ENCODE results near the gene BMP8A. TPM values are rescaled to one million over a fixed set of nuclear protein-coding genes. Genes with fewer than 3 reads are reported as not detected.
A peak's percentile ranks its signal among the peaks of the same experiment; 100 is the strongest.
"Not testable (repeated sequence)": the region's sequence is repeated elsewhere in the genome, so short reads cannot be mapped to it uniquely, and the experiment has no call there.

The BMP8A gene
- total RNA-seq, 1 experiment from 2014 or later, result not detected

GRCh38 chr1:39446986-39447567, 44.4 kb upstream of the BMP8A start:
- no peak for DNase-seq (ENCODE audit: unreplicated experiment)
- Mint-ChIP-seq H3K36me3 (ENCODE audit: insufficient read depth, unreplicated experiment) (peaks cover 93% of the 10 kb centered on the region), H3K4me1 (ENCODE audit: insufficient read depth, unreplicated experiment) (no peaks in the 10 kb centered on the region), H3K27me3 (ENCODE audit: insufficient read depth, unreplicated experiment) (no peaks in the 10 kb centered on the region), H3K4me3 (ENCODE audit: unreplicated experiment) (no peak overlapping the region), H3K9me3 (ENCODE audit: unreplicated experiment) (no peaks in the 10 kb centered on the region), H3K27ac (ENCODE audit: low read depth, unreplicated experiment) (no peak overlapping the region)
- CTCF ChIA-PET, result interaction anchor here (0.6 kb wide), 3 partner anchors 32 to 129 kb away, joined by 3 to 5 read pairs (median 3); no protein-coding TSS in a partner anchor
- no peak for TF ChIP-seq CTCF (IDR thresholded peaks at IDR 0.05; ENCODE audit: unreplicated experiment)
- BruUV-seq (replicated peaks), result no TSS peak
- intact Hi-C loops (cut with micrococcal nuclease), result no loop called here
- POLR2A ChIA-PET, result interaction anchor here (0.6 kb wide), 1 partner anchor 126 kb away, joined by 5 read pairs; no protein-coding TSS in a partner anchor

- H3K9me3 Mint-ChIP-seq (ENCODE audit: unreplicated experiment); BruUV-seq (replicated peaks); H3K4me1 Mint-ChIP-seq (ENCODE audit: insufficient read depth, unreplicated experiment); H3K27ac Mint-ChIP-seq (ENCODE audit: low read depth, unreplicated experiment); H3K4me3 Mint-ChIP-seq (ENCODE audit: unreplicated experiment); H3K27me3 Mint-ChIP-seq (ENCODE audit: insufficient read depth, unreplicated experiment); intact Hi-C loops (cut with micrococcal nuclease); POLR2A ChIA-PET: not testable (repeated sequence)
- CTCF ChIA-PET, result interaction anchor here (0.9 kb wide), 1 partner anchor 19 kb away, joined by 4 read pairs; no protein-coding TSS in a partner anchor
- H3K36me3 Mint-ChIP-seq (ENCODE audit: insufficient read depth, unreplicated experiment), result peaks cover 94% of the 10 kb centered on the region
- peak; percentile 16 for DNase-seq (ENCODE audit: unreplicated experiment)
These were observed 41.4 kb upstream of the BMP8A start for GRCh38 chr1:39450041-39450440.

DNA sequence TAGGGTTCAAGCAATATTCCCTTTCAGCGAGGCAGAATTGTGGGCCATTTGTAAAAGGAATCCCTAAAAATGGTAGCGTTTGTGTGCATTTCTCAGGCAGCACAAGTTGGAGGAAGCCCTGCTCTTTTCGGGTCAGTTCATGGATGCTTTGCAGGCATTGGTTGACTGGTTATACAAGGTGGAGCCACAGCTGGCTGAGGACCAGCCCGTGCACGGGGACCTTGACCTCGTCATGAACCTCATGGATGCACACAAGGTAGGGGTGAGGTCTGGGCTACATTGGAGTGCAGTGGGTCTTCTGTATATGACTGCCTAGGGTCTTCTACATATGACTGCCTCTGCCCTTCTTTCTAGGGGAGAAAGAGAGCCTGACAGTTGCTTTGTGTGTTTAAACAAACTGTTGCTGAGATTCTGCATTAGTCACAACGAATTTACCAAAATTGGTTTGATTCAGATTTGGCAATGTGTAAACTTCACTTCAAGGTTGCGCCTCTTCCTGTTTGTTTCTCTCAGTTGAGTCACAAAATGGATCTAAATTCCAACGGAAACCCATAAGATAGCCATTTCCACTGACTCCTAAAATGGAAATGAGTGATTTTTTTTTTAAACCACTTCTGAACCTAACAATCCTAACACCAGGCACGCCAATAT, 40.4 kb upstream of the BMP8A start:
- no peak overlapping the region for H3K27ac Mint-ChIP-seq (ENCODE audit: low read depth, unreplicated experiment)
- ChIA-PET POLR2A (interaction anchor here (0.6 kb wide), 1 partner anchor 31 kb away, joined by 4 read pairs; no protein-coding TSS in a partner anchor), CTCF (interaction anchor here (0.7 kb wide), 1 partner anchor 1419 kb away, joined by 3 read pairs; no protein-coding TSS in a partner anchor)
- H3K27me3 Mint-ChIP-seq (ENCODE audit: insufficient read depth, unreplicated experiment), result no peaks in the 10 kb centered on the region
- peak; percentile 59 for DNase-seq (ENCODE audit: unreplicated experiment)
- intact Hi-C loops (cut with micrococcal nuclease), result no loop called here
- no TSS peak for BruUV-seq (replicated peaks)
- no peak overlapping the region for H3K4me3 Mint-ChIP-seq (ENCODE audit: unreplicated experiment)
- no peaks in the 10 kb centered on the region for H3K9me3 Mint-ChIP-seq (ENCODE audit: unreplicated experiment)
- H3K36me3 Mint-ChIP-seq (ENCODE audit: insufficient read depth, unreplicated experiment), result peaks cover 94% of the 10 kb centered on the region
- no peaks in the 10 kb centered on the region for H3K4me1 Mint-ChIP-seq (ENCODE audit: insufficient read depth, unreplicated experiment)
- no peak for TF ChIP-seq CTCF (IDR thresholded peaks at IDR 0.05; ENCODE audit: unreplicated experiment)

GRCh38 chr1:39452081-39452480, 39.4 kb upstream of the BMP8A start:
- Mint-ChIP-seq H3K27me3 (ENCODE audit: insufficient read depth, unreplicated experiment) (no peaks in the 10 kb centered on the region), H3K9me3 (ENCODE audit: unreplicated experiment) (no peaks in the 10 kb centered on the region), H3K27ac (ENCODE audit: low read depth, unreplicated experiment) (no peak overlapping the region), H3K36me3 (ENCODE audit: insufficient read depth, unreplicated experiment) (peaks cover 96% of the 10 kb centered on the region), H3K4me1 (ENCODE audit: insufficient read depth, unreplicated experiment) (no peaks in the 10 kb centered on the region), H3K4me3 (ENCODE audit: unreplicated experiment) (no peak overlapping the region)
- TF ChIP-seq CTCF (IDR thresholded peaks at IDR 0.05; ENCODE audit: unreplicated experiment), result no peak
- intact Hi-C loops (cut with micrococcal nuclease), result no loop called here
- ChIA-PET CTCF (interaction anchor here (0.5 kb wide), 1 partner anchor 162 kb away, joined by 3 read pairs; no protein-coding TSS in a partner anchor), POLR2A (no interaction called here)
- no peak for DNase-seq (ENCODE audit: unreplicated experiment)
- BruUV-seq (replicated peaks), result no TSS peak
